ENCODE data around the gene PIP5KL1.

PIP5KL1 gene

GRCh38 chr9:127938298-127938690, 7.7 kb upstream of the PIP5KL1 start:
- Histone ChIP-seq H3K27ac (ENCODE audit: low read depth, low read length) (peak overlapping the region; percentile 62), H3K9me2 (replicated peaks; ENCODE audit: insufficient read depth, low read length) (no peaks in the 10 kb centered on the region), H3K9me3 (ENCODE audit: insufficient read depth, low read length) (no peaks in the 10 kb centered on the region), H3K9ac (ENCODE audit: low read length) (peak overlapping the region; percentile 79), H3K36me3 (ENCODE audit: low read length) (peaks cover 12% of the 10 kb centered on the region), H3K27me3 (ENCODE audit: low read length) (no peaks in the 10 kb centered on the region), H2AFZ (ENCODE audit: low read depth, low read length, severe bottlenecking) (peak overlapping the region; percentile 45), H3K4me3 (ENCODE audit: insufficient read depth, low read length, poor library complexity, severe bottlenecking) (peak overlapping the region; percentile 76), H3K79me2 (ENCODE audit: insufficient read depth, low read length) (peaks cover 19% of the 10 kb centered on the region), H3F3A (ENCODE audit: insufficient read depth) (peaks cover 34% of the 10 kb centered on the region), H3K4me2 (ENCODE audit: low read depth, low read length, poor library complexity, severe bottlenecking) (peak overlapping the region; percentile 97), H4K20me1 (ENCODE audit: low read depth, low read length) (no peaks in the 10 kb centered on the region)
- no peak for TF ChIP-seq EZH2phosphoT487 (conservative IDR thresholded peaks at IDR 0.05; ENCODE audit: low read length)
- TF ChIP-seq, protein P1, sequence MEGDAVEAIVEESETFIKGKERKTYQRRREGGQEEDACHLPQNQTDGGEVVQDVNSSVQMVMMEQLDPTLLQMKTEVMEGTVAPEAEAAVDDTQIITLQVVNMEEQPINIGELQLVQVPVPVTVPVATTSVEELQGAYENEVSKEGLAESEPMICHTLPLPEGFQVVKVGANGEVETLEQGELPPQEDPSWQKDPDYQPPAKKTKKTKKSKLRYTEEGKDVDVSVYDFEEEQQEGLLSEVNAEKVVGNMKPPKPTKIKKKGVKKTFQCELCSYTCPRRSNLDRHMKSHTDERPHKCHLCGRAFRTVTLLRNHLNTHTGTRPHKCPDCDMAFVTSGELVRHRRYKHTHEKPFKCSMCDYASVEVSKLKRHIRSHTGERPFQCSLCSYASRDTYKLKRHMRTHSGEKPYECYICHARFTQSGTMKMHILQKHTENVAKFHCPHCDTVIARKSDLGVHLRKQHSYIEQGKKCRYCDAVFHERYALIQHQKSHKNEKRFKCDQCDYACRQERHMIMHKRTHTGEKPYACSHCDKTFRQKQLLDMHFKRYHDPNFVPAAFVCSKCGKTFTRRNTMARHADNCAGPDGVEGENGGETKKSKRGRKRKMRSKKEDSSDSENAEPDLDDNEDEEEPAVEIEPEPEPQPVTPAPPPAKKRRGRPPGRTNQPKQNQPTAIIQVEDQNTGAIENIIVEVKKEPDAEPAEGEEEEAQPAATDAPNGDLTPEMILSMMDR (IDR thresholded peaks at IDR 0.05; ENCODE audit: insufficient read depth, low read length, poor library complexity, severe bottlenecking), result no peak

DNA sequence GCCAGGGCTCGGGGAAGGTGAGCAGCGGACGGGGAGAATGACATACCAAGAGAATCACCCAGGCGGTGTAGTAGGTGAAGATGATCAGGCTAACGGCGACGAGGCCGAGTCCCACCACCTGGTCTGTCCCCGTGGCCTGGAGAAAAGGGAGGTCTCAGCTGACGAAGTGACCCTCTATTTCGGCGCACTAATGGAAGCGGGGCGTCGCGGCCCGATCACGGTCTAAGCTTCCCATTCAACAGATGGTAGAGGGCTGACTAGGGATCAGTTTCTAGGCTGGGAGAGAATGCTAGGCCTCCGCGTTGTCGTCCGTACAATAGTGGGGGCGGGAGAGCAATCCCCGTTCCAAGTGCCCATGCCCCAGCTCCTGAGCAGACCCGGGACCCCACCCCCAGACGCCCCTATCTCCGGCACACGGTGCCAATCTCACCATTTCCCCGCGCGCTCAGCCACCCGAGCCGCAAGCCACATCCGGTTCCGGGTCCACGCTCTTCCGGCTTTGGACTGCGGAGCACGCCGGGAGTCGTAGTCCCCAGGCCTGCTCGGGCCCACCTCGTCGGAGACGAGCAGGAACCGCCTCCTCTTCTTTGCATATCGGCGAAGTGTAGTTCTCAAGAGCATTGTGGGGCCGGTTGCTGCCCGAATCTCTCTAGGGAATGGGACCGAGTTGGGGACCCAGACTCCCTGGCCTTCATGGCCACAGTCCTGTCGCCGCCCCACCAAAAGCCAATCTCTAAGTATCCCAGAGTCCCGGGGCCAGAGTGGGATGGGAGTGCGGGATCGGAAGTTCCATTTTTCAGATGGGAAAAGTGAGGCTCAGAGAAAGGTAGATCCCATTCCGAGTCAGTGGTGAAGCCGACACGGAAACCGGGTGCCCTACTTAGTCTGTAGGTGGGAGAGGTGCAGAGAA, 7.1 kb upstream of the PIP5KL1 start, which contains the start of gene DPM2:
TSS of gene DPM2 (minus strand) at position 467 of the 910 bp plus-strand sequence. CDS start at position 433, 34 bp downstream.
- TF ChIP-seq, protein P1 (IDR thresholded peaks at IDR 0.05; ENCODE audit: insufficient read depth, low read length, poor library complexity, severe bottlenecking), result no peak
- TF ChIP-seq EZH2phosphoT487 (conservative IDR thresholded peaks at IDR 0.05; ENCODE audit: low read length), result no peak
- Histone ChIP-seq H2AFZ (ENCODE audit: low read depth, low read length, severe bottlenecking) (peak within 1 kb of the TSS; percentile 45), H3K9me3 (ENCODE audit: insufficient read depth, low read length) (no peaks in the 10 kb centered on the region), H3K79me2 (ENCODE audit: insufficient read depth, low read length) (peaks cover 19% of the 10 kb centered on the region), H3K27me3 (ENCODE audit: low read length) (no peaks in the 10 kb centered on the region), H3F3A (ENCODE audit: insufficient read depth) (peaks cover 34% of the 10 kb centered on the region), H4K20me1 (ENCODE audit: low read depth, low read length) (no peaks in the 10 kb centered on the region), H3K9ac (ENCODE audit: low read length) (peak within 1 kb of the TSS; percentile 79), H3K4me2 (ENCODE audit: low read depth, low read length, poor library complexity, severe bottlenecking) (peak within 1 kb of the TSS; percentile 97), H3K9me2 (replicated peaks; ENCODE audit: insufficient read depth, low read length) (no peaks in the 10 kb centered on the region), H3K4me3 (ENCODE audit: insufficient read depth, low read length, poor library complexity, severe bottlenecking) (peak within 1 kb of the TSS; percentile 76), H3K27ac (ENCODE audit: low read depth, low read length) (peak within 1 kb of the TSS; percentile 62), H3K36me3 (ENCODE audit: low read length) (peaks cover 9% of the 10 kb centered on the region; the same call in 1 of the 2 replicates)

GRCh38 chr9:127937056-127937387, 6.4 kb upstream of the PIP5KL1 start:
- peaks cover 19% of the 10 kb centered on the region for H3K79me2 ChIP-seq (ENCODE audit: insufficient read depth, low read length)
- H3K4me2 ChIP-seq (ENCODE audit: low read depth, low read length, poor library complexity, severe bottlenecking), result peak overlapping the region; percentile 97
- no peaks in the 10 kb centered on the region for H3K27me3 ChIP-seq (ENCODE audit: low read length)
- H3K9me2 ChIP-seq (replicated peaks; ENCODE audit: insufficient read depth, low read length), result no peaks in the 10 kb centered on the region
- no peak for TF ChIP-seq EZH2phosphoT487 (conservative IDR thresholded peaks at IDR 0.05; ENCODE audit: low read length)
- TF ChIP-seq, protein P1 (IDR thresholded peaks at IDR 0.05; ENCODE audit: insufficient read depth, low read length, poor library complexity, severe bottlenecking), result no peak
- peak overlapping the region; percentile 76 for H3K4me3 ChIP-seq (ENCODE audit: insufficient read depth, low read length, poor library complexity, severe bottlenecking)
- no peak overlapping the region for H2AFZ ChIP-seq (ENCODE audit: low read depth, low read length, severe bottlenecking)
- H3K9me3 ChIP-seq (ENCODE audit: insufficient read depth, low read length), result no peaks in the 10 kb centered on the region
- 0 out of 2 replicates have a peak, but pooled peaks cover 3% of the 10 kb centered on the region for H3K36me3 ChIP-seq (ENCODE audit: low read length)
- peaks cover 32% of the 10 kb centered on the region for H3F3A ChIP-seq (ENCODE audit: insufficient read depth)
- H3K27ac ChIP-seq (ENCODE audit: low read depth, low read length), result peak overlapping the region; percentile 33; the same call in 1 of the 2 replicates
- peak overlapping the region; percentile 79 for H3K9ac ChIP-seq (ENCODE audit: low read length)
- no peaks in the 10 kb centered on the region for H4K20me1 ChIP-seq (ENCODE audit: low read depth, low read length)
